ENCODE data around the gene GNAT2. TPM values are rescaled to one million over a fixed set of nuclear protein-coding genes. Genes with fewer than 3 reads are reported as not detected.

GNAT2 gene
- total RNA-seq, 1 experiment from 2014 or later, result not detected

DNA sequence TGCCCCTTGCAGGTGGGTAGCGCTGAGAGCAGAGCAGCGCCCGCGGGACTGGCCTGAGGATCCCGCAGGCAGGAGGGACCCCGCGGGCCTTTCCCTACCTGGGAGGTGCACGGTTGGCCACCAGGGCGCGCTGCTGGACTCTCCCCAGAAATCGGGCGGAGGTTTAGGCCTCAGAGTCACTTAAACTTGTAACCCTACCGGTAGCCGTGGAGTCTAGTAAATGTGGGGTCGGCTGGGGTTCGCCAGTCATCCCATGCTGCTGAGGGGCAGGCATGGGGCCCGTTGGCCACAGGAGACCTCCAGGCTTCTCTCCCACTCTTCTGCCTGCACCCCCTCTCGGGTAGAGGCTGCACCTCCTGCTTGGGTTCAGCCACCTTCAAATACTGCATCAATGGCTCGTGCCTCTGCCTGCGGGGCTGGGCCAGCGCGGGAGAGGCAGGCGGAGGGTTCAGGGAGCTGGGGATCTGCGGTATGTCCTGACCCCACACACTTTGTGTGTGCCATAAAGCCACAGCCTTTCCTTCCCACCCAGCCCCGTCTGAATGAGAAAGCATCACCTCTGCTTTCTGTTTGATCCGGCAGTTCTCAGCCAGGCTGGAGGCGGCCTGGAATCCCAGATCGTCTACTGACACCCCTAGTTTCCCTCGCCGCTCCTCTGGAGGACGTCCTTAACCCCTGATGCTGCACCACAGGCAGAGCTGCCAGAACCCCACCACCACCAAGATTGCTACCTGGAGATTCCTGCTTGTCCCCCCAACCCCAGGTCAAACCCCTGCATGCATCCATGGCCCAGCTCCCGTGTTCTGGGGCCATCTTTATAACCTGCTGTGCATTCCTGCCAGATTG, 24.2 kb upstream of the GNAT2 start:
- no TSS peak for BruUV-seq (replicated peaks)
- Histone ChIP-seq H3K27me3 (replicated peaks; ENCODE audit: control insufficient read depth, insufficient read depth, low read length) (no peaks in the 10 kb centered on the region), H3K4me3 (ENCODE audit: low read depth, low read length) (no peak overlapping the region), H3K9me3 (no peaks in the 10 kb centered on the region), H3K4me1 (no peaks in the 10 kb centered on the region), H3K36me3 (ENCODE audit: control insufficient read depth, insufficient read depth, low read length) (no peaks in the 10 kb centered on the region)
- TF ChIP-seq, protein P1, sequence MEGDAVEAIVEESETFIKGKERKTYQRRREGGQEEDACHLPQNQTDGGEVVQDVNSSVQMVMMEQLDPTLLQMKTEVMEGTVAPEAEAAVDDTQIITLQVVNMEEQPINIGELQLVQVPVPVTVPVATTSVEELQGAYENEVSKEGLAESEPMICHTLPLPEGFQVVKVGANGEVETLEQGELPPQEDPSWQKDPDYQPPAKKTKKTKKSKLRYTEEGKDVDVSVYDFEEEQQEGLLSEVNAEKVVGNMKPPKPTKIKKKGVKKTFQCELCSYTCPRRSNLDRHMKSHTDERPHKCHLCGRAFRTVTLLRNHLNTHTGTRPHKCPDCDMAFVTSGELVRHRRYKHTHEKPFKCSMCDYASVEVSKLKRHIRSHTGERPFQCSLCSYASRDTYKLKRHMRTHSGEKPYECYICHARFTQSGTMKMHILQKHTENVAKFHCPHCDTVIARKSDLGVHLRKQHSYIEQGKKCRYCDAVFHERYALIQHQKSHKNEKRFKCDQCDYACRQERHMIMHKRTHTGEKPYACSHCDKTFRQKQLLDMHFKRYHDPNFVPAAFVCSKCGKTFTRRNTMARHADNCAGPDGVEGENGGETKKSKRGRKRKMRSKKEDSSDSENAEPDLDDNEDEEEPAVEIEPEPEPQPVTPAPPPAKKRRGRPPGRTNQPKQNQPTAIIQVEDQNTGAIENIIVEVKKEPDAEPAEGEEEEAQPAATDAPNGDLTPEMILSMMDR (IDR thresholded peaks at IDR 0.05; ENCODE audit: insufficient read depth in 1 of 2, low read depth in 1 of 2, low read length in 1 of 2, severe bottlenecking in 1 of 2, unreplicated experiment in 1 of 2), result peak; percentile 63 to 72
- intact Hi-C loops (cut with micrococcal nuclease; ENCODE audit: unreplicated experiment), result loop anchor here (5.0 kb wide), 2 partner anchors 96 to 129 kb away; partner anchors contain the start of gene GNAI3
- DNase-seq, result peak; percentile 76 to 81
- Mint-ChIP-seq H3K27me3 (ENCODE audit: insufficient read depth, unreplicated experiment) (no peaks in the 10 kb centered on the region), H3K27ac (ENCODE audit: unreplicated experiment) (no peak overlapping the region), H3K9me3 (ENCODE audit: unreplicated experiment) (no peaks in the 10 kb centered on the region), H3K36me3 (ENCODE audit: insufficient read depth, unreplicated experiment) (peaks cover under 1% of the 10 kb centered on the region), H3K4me3 (ENCODE audit: unreplicated experiment) (no peak overlapping the region), H3K4me1 (ENCODE audit: low read depth, unreplicated experiment) (no peaks in the 10 kb centered on the region)
- ChIA-PET POLR2A (no interaction called here), CTCF (no interaction called here)

DNA sequence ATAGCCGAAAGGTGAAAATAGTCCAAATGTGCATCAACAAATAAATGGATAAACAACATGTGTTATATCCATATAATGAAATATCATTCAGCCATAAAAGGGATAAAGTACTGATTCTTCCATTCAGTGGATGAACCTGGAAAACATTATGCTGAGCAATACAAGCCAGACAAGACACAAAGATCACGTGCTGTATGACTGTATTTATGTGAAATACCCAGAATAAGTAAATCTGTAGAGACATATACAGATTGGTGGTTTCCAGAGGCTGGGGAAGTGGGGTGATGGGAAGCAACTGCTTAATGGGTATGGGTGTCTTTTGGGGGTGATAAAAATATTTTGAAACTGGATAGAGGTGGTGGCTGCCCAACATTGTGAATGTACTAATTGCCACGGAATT, 23.2 kb upstream of the GNAT2 start:
- Mint-ChIP-seq H3K4me3 (ENCODE audit: unreplicated experiment) (no peak overlapping the region), H3K27ac (ENCODE audit: unreplicated experiment) (no peak overlapping the region), H3K27me3 (ENCODE audit: insufficient read depth, unreplicated experiment) (no peaks in the 10 kb centered on the region), H3K4me1 (ENCODE audit: low read depth, unreplicated experiment) (no peaks in the 10 kb centered on the region), H3K9me3 (ENCODE audit: unreplicated experiment) (no peaks in the 10 kb centered on the region), H3K36me3 (ENCODE audit: insufficient read depth, unreplicated experiment) (peaks cover 6% of the 10 kb centered on the region)
- TF ChIP-seq, protein P1 (IDR thresholded peaks at IDR 0.05; ENCODE audit: insufficient read depth in 1 of 2, low read depth in 1 of 2, low read length in 1 of 2, severe bottlenecking in 1 of 2, unreplicated experiment in 1 of 2), result no peak
- intact Hi-C loops (cut with micrococcal nuclease; ENCODE audit: unreplicated experiment), result loop anchor here (5.0 kb wide), 2 partner anchors 95 to 130 kb away; partner anchors contain the start of gene GNAI3
- DNase-seq, result no peak
- Histone ChIP-seq H3K27me3 (replicated peaks; ENCODE audit: control insufficient read depth, insufficient read depth, low read length) (no peaks in the 10 kb centered on the region), H3K9me3 (no peaks in the 10 kb centered on the region), H3K36me3 (ENCODE audit: control insufficient read depth, insufficient read depth, low read length) (no peaks in the 10 kb centered on the region), H3K4me1 (no peaks in the 10 kb centered on the region), H3K4me3 (ENCODE audit: low read depth, low read length) (no peak overlapping the region)
- ChIA-PET POLR2A (no interaction called here), CTCF (no interaction called here)
- no TSS peak for BruUV-seq (replicated peaks)

DNA sequence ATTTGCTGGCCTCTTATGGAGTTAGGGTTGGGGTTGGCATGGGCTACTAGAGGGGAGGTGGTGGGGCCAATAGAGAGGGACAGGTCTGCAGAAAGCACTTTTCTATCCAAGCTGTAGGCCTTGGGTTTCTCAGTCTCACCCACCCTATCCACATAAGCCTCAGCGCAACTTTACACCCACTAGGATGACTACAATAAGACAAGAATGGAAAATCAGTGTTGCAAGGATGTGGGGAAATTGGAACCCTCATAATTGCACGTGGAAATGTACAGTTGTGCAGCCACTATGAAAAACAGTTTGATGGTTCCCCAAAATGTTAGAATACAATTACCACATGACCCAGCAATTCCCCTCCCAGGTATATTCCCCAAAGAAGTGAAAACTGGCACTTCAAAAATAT, 22.4 kb upstream of the GNAT2 start:
- intact Hi-C loops (cut with micrococcal nuclease; ENCODE audit: unreplicated experiment), result loop anchor here (5.0 kb wide), 2 partner anchors 95 to 130 kb away; partner anchors contain the start of gene GNAI3
- H3K9me3 ChIP-seq, result no peaks in the 10 kb centered on the region
- DNase-seq, result no peak
- TF ChIP-seq, protein P1 (IDR thresholded peaks at IDR 0.05; ENCODE audit: insufficient read depth in 1 of 2, low read depth in 1 of 2, low read length in 1 of 2, severe bottlenecking in 1 of 2, unreplicated experiment in 1 of 2), result no peak
- H3K27ac Mint-ChIP-seq (ENCODE audit: unreplicated experiment), result no peak overlapping the region
- H3K4me3 ChIP-seq (ENCODE audit: low read depth, low read length), result no peak overlapping the region
- H3K36me3 ChIP-seq (ENCODE audit: control insufficient read depth, insufficient read depth, low read length), result no peaks in the 10 kb centered on the region
- H3K36me3 Mint-ChIP-seq (ENCODE audit: insufficient read depth, unreplicated experiment), result peaks cover 6% of the 10 kb centered on the region
- ChIA-PET CTCF (interaction anchor here (3.2 kb wide), 1 partner anchor 343 kb away, joined by 23 read pairs; the partner anchor contains the start of gene AHCYL1), POLR2A (no interaction called here)
- no TSS peak for BruUV-seq (replicated peaks)
- no peaks in the 10 kb centered on the region for H3K9me3 Mint-ChIP-seq (ENCODE audit: unreplicated experiment)
- no peaks in the 10 kb centered on the region for H3K4me1 ChIP-seq
- H3K27me3 Mint-ChIP-seq (ENCODE audit: insufficient read depth, unreplicated experiment), result no peaks in the 10 kb centered on the region
- no peaks in the 10 kb centered on the region for H3K27me3 ChIP-seq (replicated peaks; ENCODE audit: control insufficient read depth, insufficient read depth, low read length)
- H3K4me1 Mint-ChIP-seq (ENCODE audit: low read depth, unreplicated experiment), result no peaks in the 10 kb centered on the region
- no peak overlapping the region for H3K4me3 Mint-ChIP-seq (ENCODE audit: unreplicated experiment)
